ENCODE measurements around the gene PCDHGB7. TPM values are rescaled to one million over a fixed set of nuclear protein-coding genes. Genes with fewer than 3 reads are reported as not detected.

Gene PCDHGB7
- polyA plus RNA-seq, 1 of the 3 experiments (the other 2 are of a cell fraction) = 19.1 TPM

DNA sequence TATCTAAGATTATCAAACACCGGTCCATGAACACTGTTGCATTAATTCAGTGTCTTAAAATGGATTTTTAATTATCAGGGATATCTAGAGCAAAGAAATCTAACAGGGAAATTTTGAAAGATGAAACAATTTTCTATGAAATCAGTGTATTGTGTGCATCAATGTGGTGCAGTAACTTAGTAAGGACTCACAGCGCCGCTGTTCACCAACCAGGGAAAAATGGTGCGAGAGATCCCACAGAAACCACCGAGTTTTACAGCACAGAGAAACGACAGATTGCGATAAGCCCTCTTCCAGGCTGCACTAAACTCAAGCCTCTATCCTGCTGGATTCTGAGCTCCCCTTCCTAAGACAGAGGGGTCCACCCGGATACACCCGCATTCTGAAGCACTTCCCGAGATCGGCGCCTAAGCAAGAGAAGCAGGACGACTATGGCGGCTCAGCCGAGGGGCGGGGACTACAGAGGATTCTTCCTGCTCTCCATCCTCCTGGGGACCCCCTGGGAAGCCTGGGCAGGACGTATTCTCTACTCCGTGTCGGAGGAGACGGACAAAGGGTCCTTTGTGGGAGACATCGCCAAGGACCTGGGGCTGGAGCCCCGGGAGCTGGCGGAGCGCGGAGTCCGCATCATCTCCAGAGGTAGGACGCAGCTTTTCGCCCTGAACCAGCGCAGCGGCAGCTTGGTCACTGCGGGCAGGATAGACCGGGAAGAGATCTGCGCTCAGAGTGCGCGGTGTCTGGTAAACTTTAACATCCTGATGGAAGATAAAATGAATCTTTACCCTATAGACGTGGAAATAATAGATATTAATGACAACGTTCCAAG, 34.8 kb upstream of the PCDHGB7 start, which contains the start of gene PCDHGA7:
TSS of gene PCDHGA7 (plus strand) at position 274 of the 826 bp plus-strand sequence. CDS start at position 432, 158 bp downstream.
- TF ChIP-seq SIN3A (IDR thresholded peaks at IDR 0.05; ENCODE audit: borderline replicate concordance, low read depth, low read length) (no peak), RAD21 (IDR thresholded peaks at IDR 0.05; ENCODE audit: low read length) (peak; percentile 83), YY1 (IDR thresholded peaks at IDR 0.05; ENCODE audit: low read depth) (peak; percentile 63; the same call in 1 of the 2 replicates), JUND (IDR thresholded peaks at IDR 0.05) (no peak), EP300 (IDR thresholded peaks at IDR 0.05; ENCODE audit: borderline replicate concordance in 1 of 2, low read depth in 1 of 2, low read length in 1 of 2) (no peak), TAF1 (IDR thresholded peaks at IDR 0.05; ENCODE audit: borderline replicate concordance, low read depth, low read length) (no peak), RFX5 (IDR thresholded peaks at IDR 0.05; ENCODE audit: low read length) (no peak), TCF12 (IDR thresholded peaks at IDR 0.05) (no peak), GATA2 (CRISPR knock-in tag; IDR thresholded peaks at IDR 0.05) (no peak), CHD2 (IDR thresholded peaks at IDR 0.05; ENCODE audit: low read length, partially characterized antibody) (no peak), MEF2A (IDR thresholded peaks at IDR 0.05; ENCODE audit: borderline replicate concordance, low read depth) (no peak), ZBTB33 (IDR thresholded peaks at IDR 0.05; ENCODE audit: borderline replicate concordance, low read depth) (no peak), SMC3 (IDR thresholded peaks at IDR 0.05; ENCODE audit: low read depth, low read length) (peak; percentile 60), FOSL2 (IDR thresholded peaks at IDR 0.05; ENCODE audit: borderline replicate concordance, low read depth) (no peak), PBX3 (IDR thresholded peaks at IDR 0.05) (no peak)
- TF ChIP-seq, protein P1, sequence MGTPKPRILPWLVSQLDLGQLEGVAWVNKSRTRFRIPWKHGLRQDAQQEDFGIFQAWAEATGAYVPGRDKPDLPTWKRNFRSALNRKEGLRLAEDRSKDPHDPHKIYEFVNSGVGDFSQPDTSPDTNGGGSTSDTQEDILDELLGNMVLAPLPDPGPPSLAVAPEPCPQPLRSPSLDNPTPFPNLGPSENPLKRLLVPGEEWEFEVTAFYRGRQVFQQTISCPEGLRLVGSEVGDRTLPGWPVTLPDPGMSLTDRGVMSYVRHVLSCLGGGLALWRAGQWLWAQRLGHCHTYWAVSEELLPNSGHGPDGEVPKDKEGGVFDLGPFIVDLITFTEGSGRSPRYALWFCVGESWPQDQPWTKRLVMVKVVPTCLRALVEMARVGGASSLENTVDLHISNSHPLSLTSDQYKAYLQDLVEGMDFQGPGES (IDR thresholded peaks at IDR 0.05; ENCODE audit: low read depth, low read length) = no peak
- TF ChIP-seq, protein P2, sequence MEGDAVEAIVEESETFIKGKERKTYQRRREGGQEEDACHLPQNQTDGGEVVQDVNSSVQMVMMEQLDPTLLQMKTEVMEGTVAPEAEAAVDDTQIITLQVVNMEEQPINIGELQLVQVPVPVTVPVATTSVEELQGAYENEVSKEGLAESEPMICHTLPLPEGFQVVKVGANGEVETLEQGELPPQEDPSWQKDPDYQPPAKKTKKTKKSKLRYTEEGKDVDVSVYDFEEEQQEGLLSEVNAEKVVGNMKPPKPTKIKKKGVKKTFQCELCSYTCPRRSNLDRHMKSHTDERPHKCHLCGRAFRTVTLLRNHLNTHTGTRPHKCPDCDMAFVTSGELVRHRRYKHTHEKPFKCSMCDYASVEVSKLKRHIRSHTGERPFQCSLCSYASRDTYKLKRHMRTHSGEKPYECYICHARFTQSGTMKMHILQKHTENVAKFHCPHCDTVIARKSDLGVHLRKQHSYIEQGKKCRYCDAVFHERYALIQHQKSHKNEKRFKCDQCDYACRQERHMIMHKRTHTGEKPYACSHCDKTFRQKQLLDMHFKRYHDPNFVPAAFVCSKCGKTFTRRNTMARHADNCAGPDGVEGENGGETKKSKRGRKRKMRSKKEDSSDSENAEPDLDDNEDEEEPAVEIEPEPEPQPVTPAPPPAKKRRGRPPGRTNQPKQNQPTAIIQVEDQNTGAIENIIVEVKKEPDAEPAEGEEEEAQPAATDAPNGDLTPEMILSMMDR (IDR thresholded peaks at IDR 0.05) = peak; percentile 65
- Histone ChIP-seq H4K20me1 (ENCODE audit: insufficient read depth) (no peaks in the 10 kb centered on the region), H3K4me3 (ENCODE audit: low read depth in 2 of 2, low read length in 1 of 2) (peak within 1 kb of the TSS; percentile 53 to 62), H2AFZ (ENCODE audit: low read depth) (peak within 1 kb of the TSS; percentile 76), H3K27me3 (ENCODE audit: insufficient read depth) (no peaks in the 10 kb centered on the region), H3K27ac (ENCODE audit: low read depth in 2 of 2, low read length in 1 of 2) (peak within 1 kb of the TSS; percentile 55 to 83), H3K79me2 (ENCODE audit: insufficient read depth) (0 out of 2 replicates have a peak, but pooled peaks cover 5% of the 10 kb centered on the region), H3K9me3 (no peaks in the 10 kb centered on the region), H3K36me3 (replicated peaks in 1 of 2; ENCODE audit: control insufficient read depth in 1 of 2, insufficient read depth in 2 of 2, low read length in 1 of 2) (peaks cover 0 to 4% of the 10 kb centered on the region in 2 experiments), H3K9me2 (no peaks in the 10 kb centered on the region), H3K4me1 (ENCODE audit: control insufficient read depth in 1 of 2, insufficient read depth in 2 of 2, low read depth in 1 of 2, low read length in 1 of 2) (no peaks in the 10 kb centered on the region; a peak in 1 of 4 replicates), H3K9ac (peak within 1 kb of the TSS; percentile 74), H3K4me2 (peak within 1 kb of the TSS; percentile 58), H3F3A (replicated peaks; ENCODE audit: insufficient read depth) (no peaks in the 10 kb centered on the region)
- 30% methylated on average over 36 of the region's 37 CpGs for WGBS (ENCODE audit: low lambda C conversion rate)
- DNase-seq = peak; percentile 70
- POLR2A ChIA-PET = interaction anchor here (1.2 to 1.5 kb wide), 3 partner anchors 62 to 178 kb away, joined by 3 to 6 read pairs (median 4); partner anchors contain the start of gene TAF7
- CTCF ChIA-PET = interaction anchor here (1.0 to 2.2 kb wide), 14 partner anchors 11 to 261 kb away, joined by 3 to 16 read pairs (median 4); partner anchors contain the start of genes PCDHB14 and PCDHB4
